ENCODE measurements around the gene RBPMS2.

DNA sequence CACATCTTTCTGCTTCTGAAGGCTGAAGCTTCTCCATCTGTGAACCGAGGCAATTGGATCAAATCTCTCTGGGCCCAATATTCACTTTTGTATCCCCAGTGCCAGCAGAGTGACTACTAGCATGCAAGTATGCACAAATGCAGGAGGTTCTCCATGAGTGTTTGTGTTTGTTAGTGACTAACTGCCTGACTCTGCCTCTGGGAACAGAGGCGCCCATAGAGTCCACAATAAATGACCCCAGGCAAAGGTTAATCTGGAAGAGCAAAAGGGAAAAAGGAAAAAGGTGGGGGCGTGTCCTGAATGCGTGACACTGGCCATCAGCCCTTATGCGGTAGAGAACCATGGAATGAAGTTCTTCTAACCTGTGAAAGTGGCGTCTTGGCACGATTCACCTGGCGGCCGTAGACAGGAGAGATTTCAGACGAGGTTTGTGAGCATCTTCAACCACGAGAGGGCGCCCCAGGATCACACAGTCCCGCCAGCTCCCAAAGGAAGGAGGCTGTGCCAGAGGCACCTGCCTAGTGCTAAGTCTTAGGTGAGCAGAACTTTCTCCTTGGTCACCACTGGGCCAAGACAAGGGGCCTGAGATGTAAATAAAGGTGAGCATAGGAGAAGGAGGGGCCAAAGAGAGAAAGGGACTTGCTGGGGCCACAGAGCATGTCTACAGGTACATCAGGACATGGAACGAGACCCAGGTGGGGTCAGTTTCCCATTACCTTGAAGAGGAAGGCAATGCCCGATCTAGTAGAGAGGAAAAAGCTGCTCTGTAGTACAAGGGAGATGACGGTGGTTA, 44.2 kb downstream of the RBPMS2 start:
- TF ChIP-seq, protein P1, sequence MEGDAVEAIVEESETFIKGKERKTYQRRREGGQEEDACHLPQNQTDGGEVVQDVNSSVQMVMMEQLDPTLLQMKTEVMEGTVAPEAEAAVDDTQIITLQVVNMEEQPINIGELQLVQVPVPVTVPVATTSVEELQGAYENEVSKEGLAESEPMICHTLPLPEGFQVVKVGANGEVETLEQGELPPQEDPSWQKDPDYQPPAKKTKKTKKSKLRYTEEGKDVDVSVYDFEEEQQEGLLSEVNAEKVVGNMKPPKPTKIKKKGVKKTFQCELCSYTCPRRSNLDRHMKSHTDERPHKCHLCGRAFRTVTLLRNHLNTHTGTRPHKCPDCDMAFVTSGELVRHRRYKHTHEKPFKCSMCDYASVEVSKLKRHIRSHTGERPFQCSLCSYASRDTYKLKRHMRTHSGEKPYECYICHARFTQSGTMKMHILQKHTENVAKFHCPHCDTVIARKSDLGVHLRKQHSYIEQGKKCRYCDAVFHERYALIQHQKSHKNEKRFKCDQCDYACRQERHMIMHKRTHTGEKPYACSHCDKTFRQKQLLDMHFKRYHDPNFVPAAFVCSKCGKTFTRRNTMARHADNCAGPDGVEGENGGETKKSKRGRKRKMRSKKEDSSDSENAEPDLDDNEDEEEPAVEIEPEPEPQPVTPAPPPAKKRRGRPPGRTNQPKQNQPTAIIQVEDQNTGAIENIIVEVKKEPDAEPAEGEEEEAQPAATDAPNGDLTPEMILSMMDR (conservative IDR thresholded peaks at IDR 0.05; ENCODE audit: low read depth, low read length) = peak; percentile 92
- TF ChIP-seq, protein P2, sequence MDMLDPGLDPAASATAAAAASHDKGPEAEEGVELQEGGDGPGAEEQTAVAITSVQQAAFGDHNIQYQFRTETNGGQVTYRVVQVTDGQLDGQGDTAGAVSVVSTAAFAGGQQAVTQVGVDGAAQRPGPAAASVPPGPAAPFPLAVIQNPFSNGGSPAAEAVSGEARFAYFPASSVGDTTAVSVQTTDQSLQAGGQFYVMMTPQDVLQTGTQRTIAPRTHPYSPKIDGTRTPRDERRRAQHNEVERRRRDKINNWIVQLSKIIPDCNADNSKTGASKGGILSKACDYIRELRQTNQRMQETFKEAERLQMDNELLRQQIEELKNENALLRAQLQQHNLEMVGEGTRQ (IDR thresholded peaks at IDR 0.05; ENCODE audit: low read depth, low read length) = no peak
- 0 out of 2 replicates have a peak, but pooled peaks have one; percentile 29 for TF ChIP-seq POLR2A (IDR thresholded peaks at IDR 0.05; ENCODE audit: low read depth, low read length)
- peak; percentile 87 for TF ChIP-seq SMC3 (IDR thresholded peaks at IDR 0.05; ENCODE audit: low read depth, low read length)
- TF ChIP-seq MAZ (IDR thresholded peaks at IDR 0.05; ENCODE audit: borderline replicate concordance, low read depth, low read length) = no peak
- TF ChIP-seq FOS (IDR thresholded peaks at IDR 0.05; ENCODE audit: low read depth, low read length) = no peak
- TF ChIP-seq MAFK (IDR thresholded peaks at IDR 0.05; ENCODE audit: low read depth, low read length) = no peak
- TF ChIP-seq NFE2L2 (IDR thresholded peaks at IDR 0.05; ENCODE audit: low read depth, low read length) = no peak
- TF ChIP-seq RAD21 (IDR thresholded peaks at IDR 0.05; ENCODE audit: low read length) = peak; percentile 96

Data from IMR-90 (cell line).